Type B pancreatic cell (in vitro differentiated cells): ENCODE results near the gene NEURL1B. TPM values are rescaled to one million over a fixed set of nuclear protein-coding genes. Genes with fewer than 3 reads are reported as not detected.

Source experiments
- DNase-seq: peaks from one replicate; pipeline ENCODE4 v3.0.0; 2021; ENCODE audit warnings: mixed read lengths; ENCODE audit not compliant: unreplicated experiment; ENCODE audit errors: extremely low spot score
- H3K27ac Mint-ChIP-seq: 2 replicates; pipeline ENCODE4 v1.8.0; 2021; ENCODE audit warnings: mild to moderate bottlenecking, mixed read lengths
- H3K27me3 Mint-ChIP-seq: 2 replicates; pipeline ENCODE4 v1.8.0; 2021; ENCODE audit warnings: mixed read lengths
- H3K36me3 Mint-ChIP-seq: 2 replicates; pipeline ENCODE4 v1.8.0; 2021; ENCODE audit warnings: mixed read lengths
- H3K4me1 Mint-ChIP-seq: one replicate; pipeline ENCODE4 v1.8.0; 2021; ENCODE audit warnings: mixed read lengths; ENCODE audit not compliant: unreplicated experiment
- H3K4me3 Mint-ChIP-seq: 2 replicates; pipeline ENCODE4 v1.8.0; 2021; ENCODE audit warnings: mild to moderate bottlenecking, mixed read lengths
- H3K9me3 Mint-ChIP-seq: 2 replicates; pipeline ENCODE4 v1.8.0; 2021; ENCODE audit warnings: mixed read lengths
- total RNA-seq: library from RNA; stranded (reverse); gene quantifications from 2 replicates; pipeline ENCODE4 v1.2.1, GENCODE V29; 2021; ENCODE audit warnings: low replicate concordance
- TF ChIP-seq, protein P1 (sequence below): fragments of 200-600 bp; sonication (generic); conservative IDR thresholded peaks from 2 replicates; pipeline ENCODE4 v1.5.0; 2021; ENCODE audit warnings: antibody characterized with exemption, mild to moderate bottlenecking

Gene NEURL1B
- total RNA-seq, 1 donor from 2014 or later = 7.6 TPM

GRCh38 chr5:172594431-172594830 is 46.6 kb upstream of the NEURL1B start:
- TF ChIP-seq, protein P1, sequence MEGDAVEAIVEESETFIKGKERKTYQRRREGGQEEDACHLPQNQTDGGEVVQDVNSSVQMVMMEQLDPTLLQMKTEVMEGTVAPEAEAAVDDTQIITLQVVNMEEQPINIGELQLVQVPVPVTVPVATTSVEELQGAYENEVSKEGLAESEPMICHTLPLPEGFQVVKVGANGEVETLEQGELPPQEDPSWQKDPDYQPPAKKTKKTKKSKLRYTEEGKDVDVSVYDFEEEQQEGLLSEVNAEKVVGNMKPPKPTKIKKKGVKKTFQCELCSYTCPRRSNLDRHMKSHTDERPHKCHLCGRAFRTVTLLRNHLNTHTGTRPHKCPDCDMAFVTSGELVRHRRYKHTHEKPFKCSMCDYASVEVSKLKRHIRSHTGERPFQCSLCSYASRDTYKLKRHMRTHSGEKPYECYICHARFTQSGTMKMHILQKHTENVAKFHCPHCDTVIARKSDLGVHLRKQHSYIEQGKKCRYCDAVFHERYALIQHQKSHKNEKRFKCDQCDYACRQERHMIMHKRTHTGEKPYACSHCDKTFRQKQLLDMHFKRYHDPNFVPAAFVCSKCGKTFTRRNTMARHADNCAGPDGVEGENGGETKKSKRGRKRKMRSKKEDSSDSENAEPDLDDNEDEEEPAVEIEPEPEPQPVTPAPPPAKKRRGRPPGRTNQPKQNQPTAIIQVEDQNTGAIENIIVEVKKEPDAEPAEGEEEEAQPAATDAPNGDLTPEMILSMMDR = no peak
- DNase-seq = no peak
- H3K4me3 Mint-ChIP-seq = no peak overlapping the region
- H3K27ac Mint-ChIP-seq = no peak overlapping the region
- no peaks in the 10 kb centered on the region for H3K9me3 Mint-ChIP-seq
- no peaks in the 10 kb centered on the region for H3K27me3 Mint-ChIP-seq
- no peaks in the 10 kb centered on the region for H3K36me3 Mint-ChIP-seq
- peaks cover 5% of the 10 kb centered on the region for H3K4me1 Mint-ChIP-seq

DNA sequence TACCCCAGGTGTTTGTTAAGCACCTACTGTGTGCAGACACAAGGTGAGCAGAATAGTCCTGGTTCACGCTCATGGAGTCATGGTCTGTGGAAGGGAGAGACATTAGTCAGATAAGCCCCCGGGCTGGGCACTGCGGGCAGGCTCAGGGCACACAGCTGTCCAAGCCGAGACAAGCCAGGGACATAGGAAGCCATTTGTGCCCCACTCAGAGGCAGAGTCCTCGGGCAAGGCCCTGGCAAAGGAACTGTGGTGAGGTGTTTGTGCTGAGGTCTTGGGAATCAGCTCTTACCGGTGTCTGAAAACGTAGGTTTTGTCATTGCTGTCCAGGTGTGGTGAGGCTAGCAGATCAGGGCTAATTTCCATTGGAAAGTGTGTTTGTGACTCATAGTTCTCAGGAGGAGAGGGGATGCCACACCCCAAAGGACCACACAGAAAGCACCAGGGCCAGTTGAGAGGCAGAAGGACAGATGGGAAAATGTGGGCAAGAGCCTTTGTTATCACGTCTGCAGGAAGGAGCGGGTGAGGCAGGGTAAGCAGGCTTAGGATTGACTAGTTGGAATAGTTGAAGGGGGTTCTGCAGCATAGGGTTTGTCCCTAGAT is 46.1 kb upstream of the NEURL1B start:
- TF ChIP-seq, protein P1 = no peak
- Mint-ChIP-seq H3K36me3 (no peaks in the 10 kb centered on the region), H3K4me3 (no peak overlapping the region), H3K9me3 (no peaks in the 10 kb centered on the region), H3K27me3 (no peaks in the 10 kb centered on the region), H3K27ac (peak overlapping the region; percentile 17), H3K4me1 (peaks cover 5% of the 10 kb centered on the region)
- no peak for DNase-seq

DNA sequence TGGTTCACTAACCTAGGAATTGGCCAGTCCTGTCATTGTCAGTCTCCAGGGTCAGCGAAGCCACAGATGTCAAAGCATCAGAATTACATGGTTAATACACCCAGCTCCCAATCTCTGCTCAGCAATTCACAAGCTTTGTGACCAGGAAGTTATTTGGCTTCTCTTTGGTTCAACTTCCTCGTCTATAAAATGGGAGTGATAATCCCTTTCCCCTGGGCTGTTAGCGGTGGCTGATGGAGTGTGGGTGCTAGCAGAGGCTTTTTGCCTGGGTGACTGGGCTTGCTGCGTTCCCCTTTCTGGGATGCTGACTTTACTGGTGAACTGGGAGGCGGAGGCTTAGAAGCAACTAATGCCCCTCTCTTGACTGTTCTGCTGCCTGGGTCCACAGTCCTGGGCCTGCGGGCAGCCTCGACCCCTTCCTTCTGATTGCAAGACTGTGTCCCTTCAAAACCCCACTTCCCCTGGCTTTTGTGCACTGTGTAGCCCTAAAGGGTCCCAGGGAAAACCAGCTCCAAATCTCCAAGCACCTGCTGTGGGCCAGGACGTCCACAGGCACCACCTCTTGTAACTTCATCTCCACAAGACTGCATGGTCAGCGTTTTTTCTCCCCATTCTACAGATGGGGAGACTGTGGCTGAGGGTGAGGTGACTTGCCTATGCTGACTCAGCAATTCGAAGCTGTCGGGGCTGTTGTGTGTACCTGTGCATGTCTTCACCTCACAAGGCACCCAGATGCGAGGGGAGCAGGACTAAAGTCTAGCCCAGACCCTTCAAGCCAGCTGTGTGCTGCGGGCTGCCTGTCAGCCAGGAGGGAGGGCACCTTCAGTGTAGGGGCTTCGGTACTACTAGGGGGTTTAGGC is 45.2 kb upstream of the NEURL1B start:
- H3K27ac Mint-ChIP-seq = peak overlapping the region; percentile 17

GRCh38 chr5:172596638-172597231 is 44.3 kb upstream of the NEURL1B start:
- Mint-ChIP-seq H3K36me3 (no peaks in the 10 kb centered on the region), H3K27me3 (no peaks in the 10 kb centered on the region), H3K4me3 (no peak overlapping the region)

More for the DNA sequence above, 45.2 kb upstream of the NEURL1B start:
- TF ChIP-seq, protein P1 = no peak
- no peak for DNase-seq
- H3K36me3 Mint-ChIP-seq = no peaks in the 10 kb centered on the region
- no peak overlapping the region for H3K4me3 Mint-ChIP-seq
- no peaks in the 10 kb centered on the region for H3K9me3 Mint-ChIP-seq
- no peaks in the 10 kb centered on the region for H3K27me3 Mint-ChIP-seq
- H3K4me1 Mint-ChIP-seq = peaks cover 5% of the 10 kb centered on the region

GRCh38 chr5:172597755-172598155 is 43.3 kb upstream of the NEURL1B start:
- no peak overlapping the region for H3K4me3 Mint-ChIP-seq
- no peak overlapping the region for H3K27ac Mint-ChIP-seq
- H3K4me1 Mint-ChIP-seq = peaks cover 13% of the 10 kb centered on the region

More at GRCh38 chr5:172596638-172597231, 44.3 kb upstream of the NEURL1B start:
- H3K27ac Mint-ChIP-seq = no peak overlapping the region
- no peak for DNase-seq
- TF ChIP-seq, protein P1 = no peak
- H3K4me1 Mint-ChIP-seq = peaks cover 7% of the 10 kb centered on the region
- no peaks in the 10 kb centered on the region for H3K9me3 Mint-ChIP-seq

More at GRCh38 chr5:172597755-172598155, 43.3 kb upstream of the NEURL1B start:
- H3K36me3 Mint-ChIP-seq = no peaks in the 10 kb centered on the region
- no peak for DNase-seq
- H3K9me3 Mint-ChIP-seq = no peaks in the 10 kb centered on the region
- H3K27me3 Mint-ChIP-seq = no peaks in the 10 kb centered on the region
- TF ChIP-seq, protein P1 = no peak
